OCI-LY3 (cell line): ENCODE results near the gene CRTAP.

Experiments used
- H2AFZ ChIP-seq: fragments of 200-600, 300-600 bp; shearing (Covaris generic); 2 replicates; pipeline ENCODE4 v1.6.0; 2014; ENCODE audit warnings: antibody characterized with exemption, low read depth, low read length
- H3K27ac ChIP-seq: fragments of 200-600, 300-600 bp; sonication (generic); 2 replicates; pipeline ENCODE4 v1.5.1; 2014; ENCODE audit warnings: mild to moderate bottlenecking, low read length, moderate library complexity, mixed read lengths
- H3K27me3 ChIP-seq: fragments of 200-600, 300-600 bp; sonication (generic); 2 replicates; pipeline ENCODE4 v1.6.1; 2014; ENCODE audit warnings: low read depth, low read length, mixed read lengths
- H3K36me3 ChIP-seq: fragments of 200-600, 300-600 bp; sonication (generic); replicated peaks from 2 replicates; pipeline ENCODE3; 2014; ENCODE audit warnings: low read depth, low read length, mixed read lengths
- H3K4me1 ChIP-seq: fragments of 300-600, 200-600 bp; sonication (generic); 2 replicates; pipeline ENCODE4 v1.6.1; 2014; ENCODE audit warnings: low read length, mixed read lengths
- H3K4me2 ChIP-seq: fragments of 200-600, 300-600 bp; sonication (generic); 2 replicates; pipeline ENCODE4 v1.6.1; 2014; ENCODE audit warnings: low read length, mixed read lengths
- H3K4me3 ChIP-seq: fragments of 300-600, 200-600 bp; sonication (generic); 2 replicates; pipeline ENCODE4 v1.5.1; 2014; ENCODE audit warnings: antibody characterized with exemption, mild to moderate bottlenecking, low read length, moderate library complexity
- H3K79me2 ChIP-seq: fragments of 300-600, 200-600 bp; shearing (Covaris generic); 2 replicates; pipeline ENCODE4 v1.6.1; 2014; ENCODE audit warnings: mild to moderate bottlenecking, low read length, mixed read lengths
- H3K9ac ChIP-seq: fragments of 300-600, 200-600 bp; shearing (Covaris generic); 2 replicates; pipeline ENCODE4 v1.6.0; 2014; ENCODE audit warnings: mild to moderate bottlenecking, low read length, moderate library complexity
- H3K9me3 ChIP-seq: fragments of 200-600, 300-600 bp; shearing (Covaris generic); 2 replicates; pipeline ENCODE4 v1.6.1; 2014; ENCODE audit warnings: low read length, mixed read lengths; ENCODE audit not compliant: insufficient read depth
- H4K20me1 ChIP-seq: fragments of 200-600, 300-600 bp; sonication (generic); 2 replicates; pipeline ENCODE4 v1.6.1; 2016; ENCODE audit warnings: low read length, mixed read lengths; ENCODE audit not compliant: insufficient read depth
- CTCF ChIP-seq: fragments of 200-600, 300-600 bp; sonication (generic); IDR thresholded peaks from 2 replicates; pipeline ENCODE4 v1.5.1; 2014; ENCODE audit warnings: antibody characterized with exemption, low read length, low read depth
- EZH2phosphoT487 ChIP-seq: fragments of 200-600 bp; shearing (Covaris generic); IDR thresholded peaks from 2 replicates; pipeline ENCODE4 v1.6.1; 2018; ENCODE audit warnings: antibody characterized with exemption, mixed run types, low read depth

The CRTAP gene

GRCh38 chr3:33149342-33149741, 35.5 kb downstream of the CRTAP start:
- H3K79me2 ChIP-seq = no peaks in the 10 kb centered on the region
- H3K27me3 ChIP-seq = no peaks in the 10 kb centered on the region
- no peaks in the 10 kb centered on the region for H3K4me1 ChIP-seq
- H4K20me1 ChIP-seq = no peaks in the 10 kb centered on the region; the same call in 1 of the 2 replicates
- H2AFZ ChIP-seq = no peak overlapping the region
- H3K27ac ChIP-seq = no peak overlapping the region
- H3K36me3 ChIP-seq = no peaks in the 10 kb centered on the region
- H3K9ac ChIP-seq = no peak overlapping the region
- H3K4me3 ChIP-seq = no peak overlapping the region
- no peaks in the 10 kb centered on the region for H3K9me3 ChIP-seq
- no peak overlapping the region for H3K4me2 ChIP-seq
- TF ChIP-seq EZH2phosphoT487 = no peak
- TF ChIP-seq CTCF = no peak

GRCh38 chr3:33152363-33153360, 38.8 kb downstream of the CRTAP start:
- no peak for TF ChIP-seq CTCF
- no peak for TF ChIP-seq EZH2phosphoT487
- Histone ChIP-seq H3K27me3 (no peaks in the 10 kb centered on the region), H3K27ac (no peak overlapping the region)

GRCh38 chr3:33153782-33154181, 40.0 kb downstream of the CRTAP start:
- no peak for TF ChIP-seq CTCF
- no peak for TF ChIP-seq EZH2phosphoT487
- no peaks in the 10 kb centered on the region for H3K9me3 ChIP-seq
- H3K4me2 ChIP-seq = no peak overlapping the region
- H2AFZ ChIP-seq = no peak overlapping the region
- no peak overlapping the region for H3K9ac ChIP-seq
- H4K20me1 ChIP-seq = no peaks in the 10 kb centered on the region
- H3K27me3 ChIP-seq = no peaks in the 10 kb centered on the region
- no peaks in the 10 kb centered on the region for H3K36me3 ChIP-seq
- no peaks in the 10 kb centered on the region for H3K79me2 ChIP-seq
- H3K27ac ChIP-seq = no peak overlapping the region
- H3K4me3 ChIP-seq = no peak overlapping the region
- H3K4me1 ChIP-seq = no peaks in the 10 kb centered on the region

More at GRCh38 chr3:33152363-33153360, 38.8 kb downstream of the CRTAP start:
- Histone ChIP-seq H4K20me1 (no peaks in the 10 kb centered on the region), H3K4me2 (no peak overlapping the region), H3K4me1 (no peaks in the 10 kb centered on the region), H3K9ac (no peak overlapping the region), H2AFZ (no peak overlapping the region), H3K79me2 (no peaks in the 10 kb centered on the region), H3K4me3 (no peak overlapping the region), H3K9me3 (no peaks in the 10 kb centered on the region), H3K36me3 (no peaks in the 10 kb centered on the region)

- Histone ChIP-seq H3K9me3 (no peaks in the 10 kb centered on the region), H3K4me2 (no peak overlapping the region), H3K9ac (no peak overlapping the region), H3K27ac (no peak overlapping the region), H4K20me1 (no peaks in the 10 kb centered on the region), H3K79me2 (no peaks in the 10 kb centered on the region), H3K36me3 (no peaks in the 10 kb centered on the region), H2AFZ (no peak overlapping the region), H3K4me1 (no peaks in the 10 kb centered on the region), H3K4me3 (no peak overlapping the region), H3K27me3 (0 out of 2 replicates have a peak, but pooled peaks cover under 1% of the 10 kb centered on the region)
- TF ChIP-seq EZH2phosphoT487 (no peak), CTCF (no peak)
Measured at GRCh38 chr3:33155301-33155700, 41.5 kb downstream of the CRTAP start.
